Diencephalon (tissue), 1 donor: ENCODE data around the gene CDK3. TPM values are rescaled to one million over a fixed set of nuclear protein-coding genes. Genes with fewer than 3 reads are reported as not detected.

Source experiments
- total RNA-seq: library from RNA; depleted of rRNA; stranded (reverse); fragments of >200 nt; gene quantifications from one replicate; pipeline ENCODE4 v1.2.3, GENCODE V29; 2014

The CDK3 gene
- total RNA-seq: 2.8 TPM

DNA sequence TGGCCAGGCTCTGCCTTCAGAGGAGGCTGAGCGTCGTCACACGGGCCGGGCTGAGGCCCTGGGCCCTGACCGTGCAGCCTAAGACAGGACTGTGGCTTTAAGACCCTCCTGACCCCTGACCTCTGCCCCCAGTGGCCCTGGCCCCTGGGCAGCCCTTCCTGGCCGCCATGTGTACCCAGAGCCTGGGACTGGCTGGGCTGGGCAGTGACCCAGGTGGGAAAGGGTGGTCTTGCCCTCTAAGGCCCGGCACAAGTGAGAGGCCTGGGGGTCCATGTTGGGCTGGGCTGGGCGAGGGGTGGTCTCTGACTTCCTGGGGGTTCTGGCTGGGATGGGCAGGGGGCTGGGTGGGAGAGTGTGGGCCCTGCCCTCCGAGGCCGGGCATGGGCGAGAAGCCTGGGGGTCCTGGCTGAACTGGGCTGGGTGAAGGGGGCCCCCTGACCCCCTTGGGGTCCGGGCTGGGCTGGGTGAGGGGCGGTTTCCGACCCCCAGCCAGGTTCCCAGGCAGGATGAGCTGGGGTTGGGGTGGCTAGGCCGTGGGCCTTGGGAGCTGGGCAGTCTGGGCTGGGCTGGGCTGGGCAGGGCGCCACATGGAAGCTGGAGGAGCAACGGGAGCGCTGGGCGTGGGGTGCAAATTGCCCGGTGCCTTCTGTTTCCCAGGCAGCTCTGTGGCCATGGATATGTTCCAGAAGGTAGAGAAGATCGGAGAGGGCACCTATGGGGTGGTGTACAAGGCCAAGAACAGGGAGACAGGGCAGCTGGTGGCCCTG lies at the start of gene CDK3:
Gene CDK3, plus strand, starts transcription at position 101 of the 767 bp plus-strand sequence. Its CDS starts 571 bp downstream, at position 672.

DNA sequence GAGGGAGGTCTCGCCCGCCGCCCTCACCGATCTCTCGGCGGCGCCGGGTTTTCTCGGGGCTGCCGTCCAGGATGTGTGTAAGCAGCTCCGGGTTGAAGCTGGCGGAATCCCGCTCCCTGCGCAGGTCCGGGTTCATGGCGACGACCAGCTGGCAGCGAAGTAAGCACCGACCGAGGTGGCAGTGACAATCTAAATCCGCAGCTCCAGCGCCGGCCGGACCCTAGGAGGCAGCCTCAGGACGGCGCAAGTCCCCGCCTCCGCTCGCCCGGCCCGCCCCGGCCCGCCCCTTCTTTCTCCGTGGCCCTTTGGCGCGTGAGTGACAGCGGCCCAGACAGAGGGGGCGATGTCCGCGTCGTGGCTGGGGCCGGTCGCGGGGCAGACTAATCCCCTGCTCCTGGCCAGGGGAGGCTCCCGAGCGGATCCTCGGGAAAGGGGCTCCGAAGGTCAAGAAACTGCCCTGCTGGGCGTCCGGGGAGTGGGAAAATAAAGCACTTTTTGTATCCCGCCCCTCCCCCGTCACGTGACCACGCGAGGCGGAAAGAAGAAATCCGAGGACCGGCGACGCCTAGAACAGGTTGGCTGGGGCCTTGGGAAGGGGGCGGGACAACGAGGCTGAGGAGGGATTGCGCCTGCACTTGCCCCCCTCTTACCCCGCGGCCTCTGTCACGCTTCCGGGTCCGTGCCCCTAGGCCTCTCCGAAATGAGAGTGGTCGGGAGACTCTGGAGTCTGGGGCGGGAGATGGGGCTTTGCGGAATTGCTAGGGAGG lies 21.5 kb upstream of the CDK3 start, which contains the start of the genes ACOX1 and TEN1:
Gene ACOX1, minus strand, starts transcription at position 229 of the 767 bp plus-strand sequence. Its CDS starts 93 bp downstream, at position 136.
Gene TEN1, plus strand, starts transcription at position 303 of the 767 bp plus-strand sequence. CDS start 6,953 bp downstream, outside the sequence.

GRCh38 chr17:76027159-76027839 lies 26.6 kb downstream of the CDK3 start, which contains the start of gene EVPL:
TSS of gene EVPL (minus strand) at chr17:76027306. CDS start at chr17:76027198, 108 bp downstream.

Other genes starting within 250 kb of the CDK3 start
- gene GALK1, start 235.7 kb upstream of the CDK3 start, total RNA-seq: 8.5 TPM
- 31.1 TPM for gene UNK, start 216.0 kb upstream of the CDK3 start, total RNA-seq
- gene UNC13D, start 156.5 kb upstream of the CDK3 start, total RNA-seq: 2.5 TPM
- gene WBP2, start 145.5 kb upstream of the CDK3 start, total RNA-seq: 52.1 TPM
- 15.2 TPM for gene TRIM47, start 122.3 kb upstream of the CDK3 start, total RNA-seq
- gene TRIM65, start 103.9 kb upstream of the CDK3 start, total RNA-seq: 10.6 TPM
- 37.4 TPM for gene MRPL38, start 96.0 kb upstream of the CDK3 start, total RNA-seq
- gene FBF1, start 59.8 kb upstream of the CDK3 start, total RNA-seq: 22.8 TPM
- 93.2 TPM for gene ACOX1, start 21.7 kb upstream of the CDK3 start, total RNA-seq
- 8.8 TPM for gene TEN1, start 21.6 kb upstream of the CDK3 start, total RNA-seq
- gene EVPL, start 26.5 kb downstream of the CDK3 start, total RNA-seq: under 0.01 TPM
- gene SRP68, start 71.7 kb downstream of the CDK3 start, total RNA-seq: 19.8 TPM
- gene GALR2, start 73.9 kb downstream of the CDK3 start, total RNA-seq: not detected
- gene ZACN, start 78.3 kb downstream of the CDK3 start, total RNA-seq: not detected
- gene EXOC7, start 102.9 kb downstream of the CDK3 start, total RNA-seq: 105 TPM
- 21.7 TPM for gene FOXJ1, start 140.4 kb downstream of the CDK3 start, total RNA-seq
- 42.2 TPM for gene RNF157, start 239.6 kb downstream of the CDK3 start, total RNA-seq